HepG2 (cell line): Measurements from ENCODE around the gene TPI1. TPM values are rescaled to one million over a fixed set of nuclear protein-coding genes. Genes with fewer than 3 reads are reported as not detected.

Experiments
- ATAC-seq: fragments of 200-7000 bp; cut with Tn5 transposase; 3 replicates; pipeline ENCODE4 v1.9.1; 2020; ENCODE audit warnings: mild to moderate bottlenecking, moderate library complexity
- BruUV-seq: library from RNA; stranded (reverse); fragments of 400-500 nt; replicated peaks from 2 replicates; lab custom pipeline; 2021; lab: Mats Ljungman, UMichigan
- CTCF ChIA-PET: fragments of 300-600 bp; formaldehyde crosslinking; extraction: SDS; loops from one replicate; lab custom pipeline; 2021; ENCODE audit warnings: low total read pairs, inconsistent platforms, low intra/inter-chr PET ratio; lab: Yijun Ruan, JAX
- POLR2A ChIA-PET: fragments of 350-600 bp; sonication (Branson Sonifier 250); formaldehyde crosslinking; loops from one replicate; lab custom pipeline; 2020; ENCODE audit warnings: antibody characterized with exemption, inconsistent platforms; lab: Yijun Ruan, JAX
- DNase-seq: peaks from one replicate; pipeline ENCODE4 v3.0.0-alpha.2; 2015; ENCODE audit warnings: low spot score
- FAIRE-seq: peaks from 3 replicates; lab custom pipeline; 2011; peaks lifted over from hg19 to GRCh38; lab: Jason Lieb, UNC
- H2AFZ ChIP-seq: one replicate; pipeline ENCODE4 v1.6.1; 2011; ENCODE audit warnings: low read length, inconsistent platforms
- H3K27ac ChIP-seq: fragments of 300-600 bp; 3 replicates; pipeline ENCODE4 v1.8.0; 2011; ENCODE audit warnings: mixed run types, mild to moderate bottlenecking, mixed read lengths, low read length, inconsistent platforms; ENCODE audit not compliant: insufficient read depth; ENCODE audit errors: extremely low read length
- H3K27me3 ChIP-seq, 2 experiments: fragments of 200-600 bp in 1 of 2; 2 replicates in 1 of 2; 3 replicates in 1 of 2; pipeline versions ENCODE4 v1.6.0 to v1.8.0; 2011; ENCODE audit warnings: low read length in 2 of 2, mild to moderate bottlenecking in 2 of 2, moderate library complexity in 2 of 2, inconsistent platforms in 1 of 2; ENCODE audit not compliant: insufficient read depth in 2 of 2, control insufficient read depth in 1 of 2
- H3K36me3 ChIP-seq, 2 experiments: fragments of 200-600 bp in 1 of 2; replicated peaks in 1 of 2; 2 replicates in 1 of 2; 3 replicates in 1 of 2; pipeline versions ENCODE4 v1.5.1 to v1.8.0; 2011; ENCODE audit warnings: low read length in 2 of 2, inconsistent platforms in 1 of 2; ENCODE audit not compliant: insufficient read depth in 2 of 2, control insufficient read depth in 1 of 2
- H3K4me1 ChIP-seq: 2 replicates; pipeline ENCODE4 v1.5.1; 2012; ENCODE audit warnings: low read length, inconsistent platforms; ENCODE audit not compliant: insufficient read depth
- H3K4me2 ChIP-seq: 2 replicates; pipeline ENCODE4 v1.6.0; 2011; ENCODE audit warnings: low read depth, low read length, inconsistent platforms
- H3K4me3 ChIP-seq, 3 experiments: fragments of 200-600 bp in 1 of 3; sonication (generic), shearing (Covaris generic) in 1 of 3; replicated peaks in 1 of 3; 2 replicates each; pipeline ENCODE4 v1.5.1; 2011 to 2016; ENCODE audit warnings: low read length in 3 of 3, inconsistent platforms in 2 of 3, low read depth in 2 of 3, mild to moderate bottlenecking in 2 of 3, control low read depth in 1 of 3, mixed read lengths in 1 of 3; ENCODE audit not compliant: insufficient read depth in 1 of 3
- H3K79me2 ChIP-seq: one replicate; pipeline ENCODE4 v1.6.1; 2011; ENCODE audit warnings: low read length, inconsistent platforms; ENCODE audit not compliant: insufficient read depth
- H3K9ac ChIP-seq: 2 replicates; pipeline ENCODE4 v1.6.0; 2011; ENCODE audit warnings: mild to moderate bottlenecking, low read depth, low read length, inconsistent platforms; ENCODE audit not compliant: insufficient read depth
- H3K9me3 ChIP-seq: 2 replicates; pipeline ENCODE4 v1.5.1; 2012; ENCODE audit warnings: mild to moderate bottlenecking, low read length
- H4K20me1 ChIP-seq: 2 replicates; pipeline ENCODE4 v1.6.0; 2011; ENCODE audit warnings: inconsistent platforms, mild to moderate bottlenecking, low read length, moderate library complexity; ENCODE audit not compliant: insufficient read depth
- ARHGAP35 ChIP-seq: sonication (generic); formaldehyde crosslinking; IDR thresholded peaks from 2 replicates; pipeline ENCODE4 v1.9.0; 2022; ENCODE audit warnings: mild to moderate bottlenecking, inconsistent platforms, moderate library complexity, missing genetic modification reagents, borderline replicate concordance
- GABPA ChIP-seq, 2 experiments: IDR thresholded peaks; 2 replicates each; pipeline ENCODE4 v1.6.1; 2011 to 2016; ENCODE audit warnings: low read depth in 2 of 2, low read length in 1 of 2, missing biosample characterization in 1 of 2, missing genetic modification characterization in 1 of 2
- GMEB1 ChIP-seq: sonication (generic); formaldehyde crosslinking; IDR thresholded peaks from 2 replicates; pipeline ENCODE4 v1.5.1; 2020; ENCODE audit warnings: missing genetic modification reagents, mild to moderate bottlenecking, borderline replicate concordance
- HNF4A ChIP-seq: sonication (generic); formaldehyde crosslinking; IDR thresholded peaks from 2 replicates; pipeline ENCODE4 v1.4.0; 2020; ENCODE audit warnings: missing genetic modification reagents
- HNRNPLL ChIP-seq: fragments of 200-400 bp; formaldehyde crosslinking; IDR thresholded peaks from 2 replicates; pipeline ENCODE4 v1.6.1; 2017; ENCODE audit warnings: mild to moderate bottlenecking, low read depth, low read length; ENCODE audit not compliant: poor library complexity, severe bottlenecking
- KDM5A ChIP-seq: fragments of 200-600 bp; sonication (generic); IDR thresholded peaks from 2 replicates; pipeline ENCODE4 v1.7.0; 2018; ENCODE audit warnings: antibody characterized with exemption, mild to moderate bottlenecking, low read length, borderline replicate concordance
- KMT2A ChIP-seq: sonication (generic); formaldehyde crosslinking; IDR thresholded peaks from 2 replicates; pipeline ENCODE4 v1.4.0; 2020; ENCODE audit warnings: missing genetic modification reagents
- MIXL1 ChIP-seq: IDR thresholded peaks from 2 replicates; pipeline ENCODE4 v1.6.1; 2016
- SP1 ChIP-seq, 2 experiments: fragments of 450-650 bp in 1 of 2; sonication (generic) in 1 of 2; formaldehyde crosslinking in 1 of 2; IDR thresholded peaks; 2 replicates each; pipeline versions ENCODE4 v1.4.0 to v1.6.1; 2016 to 2020; ENCODE audit warnings: missing genetic modification reagents in 1 of 2
- ZBTB33 ChIP-seq: sonication (generic); formaldehyde crosslinking; IDR thresholded peaks from 2 replicates; pipeline ENCODE4 v1.4.0; 2020; ENCODE audit warnings: missing genetic modification reagents
- ZMAT5 ChIP-seq: sonication (generic); formaldehyde crosslinking; IDR thresholded peaks from 2 replicates; pipeline ENCODE4 v1.5.0; 2020; ENCODE audit warnings: mild to moderate bottlenecking, low read depth, missing genetic modification reagents, borderline replicate concordance
- ZMYM4 ChIP-seq: sonication (generic); formaldehyde crosslinking; IDR thresholded peaks from 2 replicates; pipeline ENCODE4 v1.8.1; 2023; ENCODE audit warnings: mild to moderate bottlenecking, missing genetic modification reagents
- ZNF138 ChIP-seq: sonication (generic); formaldehyde crosslinking; IDR thresholded peaks from 2 replicates; pipeline ENCODE4 v1.5.0; 2020; ENCODE audit warnings: mild to moderate bottlenecking, low read depth, missing genetic modification reagents
- ZNF225 ChIP-seq: sonication (generic); formaldehyde crosslinking; IDR thresholded peaks from 2 replicates; pipeline ENCODE4 v1.4.0; 2020; ENCODE audit warnings: mild to moderate bottlenecking, missing genetic modification reagents
- ZNF703 ChIP-seq: sonication (generic); formaldehyde crosslinking; IDR thresholded peaks from 2 replicates; pipeline ENCODE4 v1.5.1; 2020; ENCODE audit warnings: missing genetic modification reagents, mild to moderate bottlenecking, moderate library complexity, borderline replicate concordance
- ZNF790 ChIP-seq: sonication (generic); formaldehyde crosslinking; IDR thresholded peaks from 2 replicates; pipeline ENCODE4 v1.8.0; 2022; ENCODE audit warnings: missing genetic modification reagents, mild to moderate bottlenecking, borderline replicate concordance
- ZNF883 ChIP-seq: sonication (generic); formaldehyde crosslinking; IDR thresholded peaks from 2 replicates; pipeline ENCODE4 v1.5.1; 2020; ENCODE audit warnings: mild to moderate bottlenecking, missing genetic modification reagents; ENCODE audit errors: not compliant biosample characterization
- ZSCAN25 ChIP-seq: sonication (generic); formaldehyde crosslinking; IDR thresholded peaks from 2 replicates; pipeline ENCODE4 v1.8.0; 2022; ENCODE audit warnings: mild to moderate bottlenecking, missing genetic modification reagents
- WGBS: methylation state at CpG from one replicate; pipeline ENCODE4 v1.1.6; 2017; ENCODE audit warnings: low lambda C conversion rate; 5-methylcytosine and 5-hydroxymethylcytosine counted together
- in situ Hi-C: cut with HindIII; loops from 2 replicates; pipeline ENCODE4 v1.10.0; 2017; ENCODE audit warnings: low pct_unique_long_range_greater_than_20kb; ENCODE audit not compliant: extremely low pct_ligation_motif_present
- intact Hi-C: fragments of 100-400 bp; cut with micrococcal nuclease; formaldehyde crosslinking; loops from one replicate; pipeline ENCODE4 v1.10.0; 2022; ENCODE audit not compliant: unreplicated experiment
- polyA plus RNA-seq, 8 experiments: library from polyadenylated mRNA; depleted of rRNA in 3 of 8; stranded (reverse) in 7 of 8; unstranded in 1 of 8; fragments of >200 nt; fragmentation: Illumina TruSeq in 4 of 8; extraction: Trizol in 4 of 8; gene quantifications; 2 replicates each; pipeline versions ENCODE4 v1.2.1 to v1.2.3, GENCODE V29; 2011 to 2016; ENCODE audit warnings: low read depth in 4 of 8, missing spikeins in 1 of 8, mixed read lengths in 1 of 8; ENCODE audit not compliant: insufficient read depth in 1 of 8
- total RNA-seq, 5 experiments: library from RNA; depleted of rRNA; stranded (reverse); fragments of >200 nt; fragmentation: Illumina TruSeq; extraction: Trizol; gene quantifications; 2 replicates each; pipeline ENCODE4 v1.2.3, GENCODE V29; 2016; ENCODE audit warnings: low read depth in 1 of 5

The TPI1 gene
- total and polyA plus RNA-seq, 2 of the 13 experiments (the other 11 are each of a cell fraction or from before 2014, with no cell fraction given): 945 to 2,535 TPM

GRCh38 chr12:6917491-6918231, 50.3 kb downstream of the TPI1 start:
- FAIRE-seq: no peak
- in situ Hi-C loops: no loop called here
- Histone ChIP-seq H2AFZ (no peak overlapping the region), H3K27me3 (no peaks in the 10 kb centered on the region), H4K20me1 (no peaks in the 10 kb centered on the region), H3K4me1 (peaks cover 28% of the 10 kb centered on the region)
- intact Hi-C loops: no loop called here
- TF ChIP-seq ZNF790 (CRISPR knock-in tag) (no peak), SP1 (IDR thresholded peaks at IDR 0.05) (no peak), SP1 (CRISPR knock-in tag; IDR thresholded peaks at IDR 0.05) (no peak), ZNF883 (CRISPR knock-in tag) (no peak), ZNF703 (no peak), ZMAT5 (CRISPR knock-in tag) (no peak), MIXL1 (CRISPR knock-in tag) (no peak), ZMYM4 (CRISPR knock-in tag) (no peak), HNRNPLL (no peak), KDM5A (no peak), ZNF225 (CRISPR knock-in tag) (no peak), GABPA (IDR thresholded peaks at IDR 0.05; ENCODE audit: low read depth, low read length) (no peak), GABPA (CRISPR knock-in tag; IDR thresholded peaks at IDR 0.05; ENCODE audit: low read depth) (no peak), ZBTB33 (CRISPR knock-in tag) (no peak), GMEB1 (CRISPR knock-in tag) (no peak), ARHGAP35 (CRISPR knock-in tag) (no peak), HNF4A (CRISPR knock-in tag) (no peak), KMT2A (CRISPR knock-in tag) (no peak), ZNF138 (CRISPR knock-in tag) (no peak), ZSCAN25 (no peak)
- TF ChIP-seq, all 625 proteins: peak for 0
- BruUV-seq: no TSS peak
- ChIA-PET CTCF (no interaction called here), POLR2A (no interaction called here)
- H3K36me3 ChIP-seq: peaks cover 5 to 36% of the 10 kb centered on the region in 2 experiments; a peak in 3 of 5 replicates
- H3K4me2 ChIP-seq: no peak overlapping the region
- H3K4me3 ChIP-seq: no peak overlapping the region
- peaks cover 17% of the 10 kb centered on the region for H3K79me2 ChIP-seq
- H3K27ac ChIP-seq: no peak overlapping the region
- no peaks in the 10 kb centered on the region for H3K9me3 ChIP-seq
- DNase-seq: no peak
- no peak for ATAC-seq
- H3K9ac ChIP-seq: no peak overlapping the region
- 94% methylated on average over 13 of the region's 14 CpGs for WGBS
